HG02678 (cell line): Measurements from ENCODE around the gene SYT5.

Experiments
- ATAC-seq: cut with Tn5 transposase; IDR thresholded peaks from one replicate; pipeline ENCODE4 v1.9.1; 2021; ENCODE audit warnings: mild to moderate bottlenecking, moderate library complexity; ENCODE audit not compliant: unreplicated experiment

SYT5 gene

DNA sequence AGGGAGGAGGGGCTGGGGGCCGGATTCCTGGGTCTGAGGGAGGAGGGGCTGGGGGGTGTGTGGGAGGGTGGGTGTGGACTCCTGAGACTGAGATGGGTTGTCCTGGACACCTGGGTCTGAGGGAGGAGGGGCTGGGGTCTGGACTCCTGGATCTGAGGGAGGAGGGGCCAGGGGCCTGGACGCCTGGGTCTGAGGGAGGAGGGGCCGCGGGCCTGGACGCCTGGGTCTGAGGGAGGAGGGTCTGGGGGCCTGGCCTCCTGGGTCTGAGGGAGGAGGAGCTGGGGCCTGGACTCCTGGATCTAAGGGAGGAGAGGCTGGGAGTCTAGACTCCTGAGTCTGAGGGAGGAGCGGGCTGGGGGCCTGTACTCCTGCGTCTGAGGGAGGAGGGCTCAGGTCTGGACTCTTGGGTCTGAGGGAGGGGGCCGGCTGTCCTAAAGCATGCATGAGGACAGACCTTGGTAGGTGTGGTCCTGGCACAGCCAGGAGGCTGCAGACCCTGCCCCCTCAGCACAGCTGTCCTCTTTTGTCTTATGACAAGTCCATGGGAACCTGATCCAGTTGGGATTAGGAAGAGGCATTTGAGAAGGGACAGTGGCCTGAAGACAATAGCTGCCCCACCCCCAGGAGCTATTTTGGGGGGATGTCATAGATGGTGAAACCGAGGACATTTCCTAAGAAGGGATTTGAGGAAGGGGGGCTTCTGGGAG is 32.4 kb downstream of the SYT5 start:
- ATAC-seq, result no peak

DNA sequence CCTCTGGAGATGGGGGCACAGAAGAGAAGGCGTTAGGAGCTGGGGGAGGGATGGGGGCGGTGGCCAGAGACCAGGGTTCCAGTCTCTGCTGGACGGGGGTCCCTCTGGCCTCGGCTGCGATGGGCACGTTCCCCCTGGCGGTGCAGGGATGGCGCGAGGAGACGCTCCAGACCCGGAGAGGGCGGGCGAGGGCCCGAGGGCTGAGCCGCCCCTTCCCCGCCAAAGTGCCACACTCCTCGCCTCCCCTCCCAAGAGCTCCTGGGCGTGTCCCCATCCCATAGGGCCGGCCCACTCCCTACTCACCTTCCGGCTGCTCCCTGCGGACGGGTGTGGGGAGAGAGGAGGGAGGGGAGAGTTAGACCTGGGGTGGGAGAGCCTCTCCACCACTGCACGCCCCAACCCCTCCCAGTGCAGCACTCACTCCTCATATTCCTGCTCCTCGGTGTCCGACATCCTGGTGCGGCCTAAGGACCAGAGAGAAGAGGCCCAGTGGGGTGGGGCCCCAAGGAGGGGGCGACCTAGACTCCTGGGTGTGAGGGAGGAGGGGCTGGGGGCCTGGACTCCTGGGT is 33.3 kb downstream of the SYT5 start:
- ATAC-seq, result no peak

DNA sequence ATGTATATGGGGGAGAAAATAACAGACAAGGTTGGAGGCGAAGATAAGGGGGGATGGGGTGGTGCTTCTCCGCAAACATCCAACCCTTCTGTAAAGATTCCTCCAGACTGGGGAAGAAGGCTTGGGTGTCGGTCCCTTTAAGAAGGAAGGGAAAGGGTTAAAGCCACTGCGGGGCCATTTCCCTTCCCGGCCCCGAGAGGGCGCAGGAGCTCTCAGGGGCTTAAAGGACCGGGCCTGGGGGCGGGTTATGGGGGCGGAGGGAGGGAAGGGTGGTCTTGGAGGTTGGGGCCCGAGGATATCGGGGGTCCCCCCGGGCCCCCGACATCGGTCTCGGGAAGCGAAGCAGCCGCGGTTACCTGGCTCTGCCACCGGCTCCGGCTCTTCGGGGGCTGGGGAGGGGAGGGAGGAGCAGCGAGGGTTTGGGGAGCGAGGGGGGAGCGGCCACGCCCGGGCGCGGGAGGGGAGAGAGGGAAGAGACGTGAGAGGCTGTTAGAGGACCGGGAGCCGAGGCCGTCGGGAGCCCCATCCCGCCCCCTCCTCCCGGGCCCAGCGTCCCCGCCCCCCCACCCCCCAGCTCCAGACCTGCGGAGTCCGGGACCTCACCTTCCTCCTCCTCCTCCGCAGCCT is 33.9 kb downstream of the SYT5 start:
- ATAC-seq, result no peak

DNA sequence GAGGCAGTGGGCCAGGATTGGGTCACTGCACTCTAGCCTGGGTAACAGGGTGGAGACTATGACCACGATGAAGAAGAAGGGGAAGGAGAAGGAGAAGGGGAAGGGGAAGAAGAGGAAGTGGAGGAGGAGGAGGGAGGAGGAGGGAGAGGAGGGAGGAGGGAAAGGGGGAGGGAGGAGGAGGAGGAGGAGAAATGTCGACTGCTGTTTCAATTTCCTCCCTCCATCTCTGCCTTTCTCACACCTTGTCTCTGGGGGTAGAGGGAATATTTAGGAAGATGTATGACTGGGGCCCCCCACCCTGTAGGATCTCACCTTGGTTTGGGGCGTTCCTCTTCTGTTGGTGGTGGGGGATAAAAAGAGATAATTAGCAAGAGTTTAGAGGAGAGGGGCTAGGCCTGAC is 34.9 kb downstream of the SYT5 start:
- no peak for ATAC-seq

DNA sequence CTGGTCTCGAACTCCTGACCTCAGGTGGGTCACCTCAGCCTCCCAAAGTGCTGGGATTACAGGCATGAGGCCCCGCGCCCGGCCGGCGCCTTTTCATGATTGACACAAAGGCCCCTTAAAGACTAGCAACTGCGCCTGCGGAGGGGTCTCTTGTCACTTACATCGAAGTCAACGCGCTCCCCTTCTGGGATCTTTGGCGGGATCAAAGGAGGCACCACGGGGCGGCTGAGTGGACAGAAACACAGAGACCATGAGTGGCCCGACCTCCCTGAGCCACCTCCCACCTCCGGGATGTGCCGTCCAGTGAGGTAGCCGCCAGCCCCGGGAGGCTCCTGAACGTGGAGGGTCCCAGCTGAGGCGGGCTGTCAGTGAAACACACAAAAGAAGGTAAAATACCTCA is 38.4 kb downstream of the SYT5 start:
- ATAC-seq, result no peak

DNA sequence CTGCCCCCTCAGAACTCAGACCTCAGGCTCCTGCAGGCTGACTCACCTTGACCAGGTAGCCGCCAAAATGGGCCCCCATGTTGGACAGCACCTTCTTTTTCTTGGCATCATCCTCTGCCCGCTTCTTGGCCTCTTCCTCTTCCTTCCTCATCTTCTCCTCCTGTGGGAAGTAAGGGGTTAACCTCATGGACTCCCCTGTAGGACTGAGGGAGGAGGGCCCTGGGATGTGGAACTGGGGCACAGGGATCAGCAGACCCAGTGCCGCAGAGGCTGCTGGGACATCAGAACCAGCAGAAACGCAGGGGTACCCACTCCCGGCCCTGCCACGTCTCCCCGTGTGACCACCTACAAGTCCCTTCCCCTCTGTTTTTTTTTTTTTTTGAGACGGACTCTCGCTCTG is 42.2 kb downstream of the SYT5 start:
- ATAC-seq, result no peak

DNA sequence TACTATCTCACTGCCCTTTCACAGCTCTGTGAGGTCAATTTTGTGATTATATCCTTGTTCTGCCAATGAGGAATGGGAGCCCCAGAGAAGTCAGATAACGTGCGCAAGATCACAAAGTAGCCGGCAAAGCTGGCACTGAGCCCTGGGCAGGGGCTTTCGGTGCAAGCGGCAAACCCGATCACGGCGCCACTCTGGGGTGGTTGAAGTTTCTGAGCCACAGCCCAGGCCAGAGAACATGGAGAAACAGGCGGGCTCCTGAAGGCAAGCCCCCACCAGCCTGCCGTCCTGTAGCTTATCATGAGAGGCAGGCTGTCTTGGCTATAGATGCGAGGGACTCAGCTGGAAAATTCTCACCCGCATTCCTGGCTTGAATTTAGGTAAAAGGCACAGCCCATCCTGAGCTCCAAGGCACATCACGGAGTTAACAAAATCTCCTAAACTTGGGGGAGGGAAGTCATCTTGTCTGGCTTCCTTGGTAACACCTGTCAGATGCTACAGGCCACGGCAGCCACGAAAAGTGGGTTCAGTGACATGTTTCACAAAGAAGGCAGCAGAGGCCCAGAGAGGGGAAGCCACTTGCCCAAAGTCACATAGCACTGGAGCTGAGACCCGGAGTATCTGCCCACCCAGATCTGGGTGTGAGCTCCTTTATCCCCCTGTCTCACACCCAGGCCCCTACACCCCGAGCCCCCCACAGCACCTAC is 43.5 kb downstream of the SYT5 start:
- ATAC-seq, result no peak

DNA sequence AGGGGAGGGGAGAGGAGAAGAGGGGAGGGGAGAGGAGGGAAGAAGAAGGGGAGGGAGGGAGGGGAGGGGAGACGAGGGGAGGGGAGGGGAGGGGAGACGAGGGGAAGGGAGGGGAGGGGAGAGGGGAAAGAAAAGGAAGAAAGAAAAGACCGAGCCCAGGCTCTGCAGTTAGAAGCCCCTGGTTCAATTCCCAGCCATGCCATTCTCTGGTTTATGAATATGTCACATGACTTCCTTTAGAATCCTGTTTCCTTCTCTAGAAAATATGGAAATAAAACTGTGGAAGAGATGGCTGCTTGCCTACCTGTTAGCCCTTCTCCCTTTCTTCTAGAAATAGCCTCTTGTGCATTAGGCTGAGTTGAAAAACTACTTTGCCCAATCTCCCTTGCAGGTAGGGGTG is 45.4 kb downstream of the SYT5 start:
- no peak for ATAC-seq

DNA sequence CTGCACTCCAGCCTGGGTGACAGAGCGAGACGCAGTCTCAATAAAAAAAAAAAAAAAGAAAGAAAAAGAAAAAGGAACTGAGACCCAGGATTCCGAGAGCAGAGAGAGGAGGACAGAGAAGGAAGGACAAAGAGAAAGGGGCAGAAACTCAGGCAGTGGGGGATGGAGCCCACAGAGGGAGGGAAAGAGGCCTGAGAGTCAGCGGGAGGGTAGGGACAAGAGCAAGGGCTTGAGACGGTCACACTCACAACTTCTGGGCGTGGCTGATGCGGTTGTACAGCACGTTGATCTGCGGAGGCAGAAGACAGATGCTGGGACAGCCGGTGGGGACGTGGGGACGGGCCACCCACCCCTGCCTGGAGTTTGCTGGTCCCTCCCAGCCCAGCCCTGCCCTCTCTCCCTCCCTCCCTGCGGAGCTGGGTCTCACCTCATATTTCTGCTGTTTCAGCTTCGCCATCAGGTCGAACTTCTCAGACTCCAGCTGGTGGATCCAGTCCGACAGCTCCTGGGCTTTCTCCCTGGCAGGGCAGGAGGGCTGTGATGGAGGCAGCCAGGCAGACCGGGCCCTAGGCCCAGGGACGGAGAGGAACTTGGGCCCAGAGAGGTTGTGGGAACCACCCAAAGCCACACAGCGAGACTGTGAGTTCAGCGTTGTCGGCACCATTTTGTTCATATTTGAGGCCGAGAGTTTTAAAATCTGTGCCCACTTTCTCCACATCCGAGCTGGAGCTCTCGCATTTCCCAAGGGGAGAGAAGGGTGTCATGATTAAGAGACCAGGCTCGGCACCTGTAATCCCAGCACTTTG is 46.2 kb downstream of the SYT5 start:
- no peak for ATAC-seq

DNA sequence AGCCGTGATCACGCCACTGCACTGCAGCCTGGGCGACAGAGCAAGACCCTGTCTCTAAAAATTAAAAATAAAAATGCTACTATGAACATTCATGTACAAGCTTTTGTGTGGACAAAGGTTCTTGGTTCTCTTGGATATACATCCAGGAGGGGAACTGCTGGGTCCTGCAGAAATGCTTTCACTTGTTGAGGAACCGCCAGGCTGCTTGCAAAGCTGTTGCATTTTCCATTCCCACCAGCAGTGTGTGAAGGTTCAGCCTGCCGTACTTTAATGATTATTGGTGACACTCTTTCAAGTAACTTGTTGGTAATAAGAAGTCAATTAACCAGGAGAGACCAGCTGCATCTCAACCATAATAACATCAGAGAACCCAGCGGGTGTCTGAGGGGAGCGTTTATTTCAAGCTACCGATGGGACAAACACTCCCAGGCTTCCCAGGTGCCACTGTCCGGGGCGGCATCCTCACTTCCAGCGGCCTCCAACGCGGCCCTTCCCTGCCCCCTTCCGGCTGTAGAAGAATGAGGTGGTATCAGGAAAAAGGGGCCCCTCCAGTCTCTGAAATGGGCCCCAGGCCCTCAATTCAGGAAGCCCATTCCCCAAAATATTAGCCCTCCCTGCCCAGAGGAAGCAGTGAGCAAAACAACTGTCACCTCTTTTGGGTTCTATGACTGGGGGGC is 47.5 kb downstream of the SYT5 start:
- no peak for ATAC-seq

DNA sequence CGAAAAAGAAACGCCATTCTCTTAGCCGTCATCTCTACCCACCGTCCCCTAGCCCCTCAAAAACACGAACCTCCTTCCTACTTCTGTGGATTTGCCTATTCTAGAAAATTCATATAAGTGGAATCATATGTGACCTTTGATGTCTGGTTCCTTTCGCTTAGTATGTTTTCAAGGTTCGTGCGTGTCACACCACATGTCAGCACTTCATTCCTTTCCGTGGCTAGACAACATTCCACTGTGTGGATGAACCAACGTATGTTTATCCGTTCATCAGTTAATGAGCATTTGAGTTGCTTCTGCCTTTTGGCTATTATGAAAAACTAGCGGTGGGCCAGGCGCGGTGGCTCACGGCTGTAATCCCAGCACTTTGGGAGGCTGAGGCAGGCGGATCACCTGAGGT is 48.7 kb downstream of the SYT5 start:
- ATAC-seq, result no peak
